Posterior vena cava (tissue), 2 donors: ENCODE results near the gene UGGT2. TPM values are rescaled to one million over a fixed set of nuclear protein-coding genes. Genes with fewer than 3 reads are reported as not detected.
A peak's percentile ranks its signal among the peaks of the same experiment; 100 is the strongest.
"Not testable (repeated sequence)": the region's sequence is repeated elsewhere in the genome, so short reads cannot be mapped to it uniquely, and the experiment has no call there.

Experiments
- DNase-seq: peaks from one replicate; pipeline ENCODE4 v3.0.0-alpha.2; 2020; ENCODE audit warnings: low spot score
- intact Hi-C, 2 donors: fragments of 100-400 bp; cut with DNase I; formaldehyde crosslinking; loops; one replicate each; pipeline versions ENCODE4 v1.14.1 to v1.14.2; 2022 to 2023
- total RNA-seq, 2 donors: library from RNA; stranded (reverse); fragmentation: NEBNext Ultra II Directional; extraction: Animal tissue kit (Norgen Biotek cat#: 25700); gene quantifications; one replicate each; pipeline ENCODE4 v1.2.1, GENCODE V29; 2021
- donor health status: DM: yes; HTN: yes; CAD: no.
- donor health status: DM: yes; HTN: yes; CAD: no.

UGGT2 gene
- total RNA-seq, 2 donors from 2014 or later, result 53.9 to 59.1 TPM

- no peak for DNase-seq
- intact Hi-C loops, result no loop called here
Observed at GRCh38 chr13:95842898-95843297, 210.3 kb downstream of the UGGT2 start.

- DNase-seq, result no peak
- intact Hi-C loops, result no loop called here
Observed at GRCh38 chr13:95841894-95842293, 211.3 kb downstream of the UGGT2 start.

- intact Hi-C loops, result loop anchor here (10.0 kb wide), 1 partner anchor 209 kb away; no protein-coding TSS in a partner anchor
- peak; percentile 85 for DNase-seq
Observed at GRCh38 chr13:95834134-95834765, 219.0 kb downstream of the UGGT2 start.

GRCh38 chr13:95833719-95834118 is 219.5 kb downstream of the UGGT2 start:
- no peak for DNase-seq
- intact Hi-C loops, result loop anchor here (10.0 kb wide), 1 partner anchor 209 kb away; no protein-coding TSS in a partner anchor

GRCh38 chr13:95833126-95833525 is 220.1 kb downstream of the UGGT2 start:
- intact Hi-C loops, result loop anchor here (10.0 kb wide), 1 partner anchor 208 kb away; no protein-coding TSS in a partner anchor
- DNase-seq, result no peak

GRCh38 chr13:95822303-95822702 is 230.9 kb downstream of the UGGT2 start:
- intact Hi-C loops, result no loop called here
- no peak for DNase-seq

- intact Hi-C loops, result no loop called here
- no peak for DNase-seq
Observed at GRCh38 chr13:95814495-95814894, 238.7 kb downstream of the UGGT2 start.

GRCh38 chr13:95813139-95813538 is 240.1 kb downstream of the UGGT2 start:
- no peak for DNase-seq
- intact Hi-C loops, result no loop called here

- intact Hi-C loops, result no loop called here
- no peak for DNase-seq
Observed at GRCh38 chr13:95809429-95809828, 243.8 kb downstream of the UGGT2 start.

GRCh38 chr13:95805921-95806320 is 247.3 kb downstream of the UGGT2 start:
- no peak for DNase-seq
- intact Hi-C loops, result no loop called here

- intact Hi-C loops, result no loop called here
- no peak for DNase-seq
Observed at GRCh38 chr13:95801825-95802224, 251.4 kb downstream of the UGGT2 start.

- intact Hi-C loops, result no loop called here
- DNase-seq, result no peak
Observed at GRCh38 chr13:95800436-95800835, 252.8 kb downstream of the UGGT2 start.

- intact Hi-C loops, result no loop called here
- DNase-seq, result no peak
Observed at GRCh38 chr13:95797016-95797415, 256.2 kb downstream of the UGGT2 start.

- no peak for DNase-seq
- intact Hi-C loops, result no loop called here
Observed at GRCh38 chr13:95793781-95794180, 259.4 kb downstream of the UGGT2 start.

GRCh38 chr13:95793018-95793555 is 260.1 kb downstream of the UGGT2 start:
- no peak for DNase-seq
- intact Hi-C loops, result no loop called here

- intact Hi-C loops, result no loop called here
- no peak for DNase-seq
Observed at GRCh38 chr13:95791084-95791722, 262.0 kb downstream of the UGGT2 start.

GRCh38 chr13:95789315-95789714 is 263.9 kb downstream of the UGGT2 start:
- intact Hi-C loops, DNase-seq: not testable (repeated sequence)

- intact Hi-C loops, result no loop called here
- DNase-seq, result no peak
Observed at GRCh38 chr13:95788100-95788463, 265.1 kb downstream of the UGGT2 start.

GRCh38 chr13:95787356-95788099 is 265.7 kb downstream of the UGGT2 start:
- intact Hi-C loops, result no loop called here

GRCh38 chr13:95784900-95785290 is 268.3 kb downstream of the UGGT2 start:
- intact Hi-C loops, result no loop called here

More at GRCh38 chr13:95787356-95788099, 265.7 kb downstream of the UGGT2 start:
- DNase-seq, result no peak

More at GRCh38 chr13:95784900-95785290, 268.3 kb downstream of the UGGT2 start:
- DNase-seq, result no peak
